Body of pancreas (tissue), 4 donors: Measurements from ENCODE around the gene SETD2. TPM values are rescaled to one million over a fixed set of nuclear protein-coding genes. Genes with fewer than 3 reads are reported as not detected.

Experiments
- ATAC-seq: fragments of 150-250 bp; one replicate; pipeline ENCODE4 v1.9.1; 2016
- DNase-seq, 4 donors: peaks; one replicate each; pipeline ENCODE4 v3.0.0-alpha.2; 2019
- H3K27ac ChIP-seq, 4 donors: fragments of 200-600 bp; sonication (generic); 1 replicate in 3 of 4; 2 replicates in 1 of 4; pipeline versions ENCODE4 v1.5.1 to v1.6.1; 2016 to 2019; ENCODE audit warnings: mild to moderate bottlenecking in 1 of 4, mixed read lengths in 1 of 4, moderate library complexity in 1 of 4
- H3K27me3 ChIP-seq, 2 donors: fragments of 200-600 bp; sonication (generic); one replicate each; pipeline ENCODE4 v1.6.0; 2016; ENCODE audit warnings: mild to moderate bottlenecking in 1 of 2
- H3K36me3 ChIP-seq, 2 donors: fragments of 200-600 bp; sonication (generic); replicated peaks in 1 of 2; 2 replicates each; pipeline ENCODE4 v1.5.1; 2016; ENCODE audit warnings: low read depth in 2 of 2; ENCODE audit not compliant: insufficient read depth in 1 of 2
- H3K4me1 ChIP-seq: fragments of 200-600 bp; sonication (generic); one replicate; pipeline ENCODE4 v1.6.0; 2016
- H3K4me3 ChIP-seq, 2 donors: fragments of 200-600 bp; sonication (generic); 1 replicate in 1 of 2; 2 replicates in 1 of 2; pipeline ENCODE4 v1.5.1; 2016 to 2019
- H3K9me3 ChIP-seq, 3 donors: fragments of 200-600 bp; sonication (generic); 1 replicate in 2 of 3; 2 replicates in 1 of 3; pipeline ENCODE4 v1.5.1; 2016
- POLR2A ChIP-seq, 3 donors: fragments of 450-650 bp; IDR thresholded peaks; one replicate each; pipeline ENCODE4 v1.6.1; 2016; ENCODE audit warnings: antibody characterized with exemption in 3 of 3, mild to moderate bottlenecking in 2 of 3
- WGBS, 2 donors: methylation state at CpG; one replicate each; pipeline ENCODE4 v1.1.5; 2017; 5-methylcytosine and 5-hydroxymethylcytosine counted together
- intact Hi-C: fragments of 100-400 bp; cut with DNase I; formaldehyde crosslinking; loops from one replicate; pipeline ENCODE4 v1.15.1; 2023
- total RNA-seq, 2 donors: library from RNA; depleted of rRNA; stranded (reverse); fragments of >200 nt; gene quantifications; one replicate each; pipeline ENCODE4 v1.1.0, GENCODE V29; 2016
- TF ChIP-seq, protein P1 (sequence below), 7 experiments: fragments of 450-650 bp in 4 of 7; fragments of 200-600 bp in 3 of 7; sonication (generic) in 3 of 7; IDR thresholded peaks; one replicate each; pipeline ENCODE4 v1.5.1; 2016 to 2019; ENCODE audit warnings: antibody characterized with exemption in 7 of 7

SETD2 gene
- total RNA-seq, 2 donors from 2014 or later, result 49.5 to 70.2 TPM

DNA sequence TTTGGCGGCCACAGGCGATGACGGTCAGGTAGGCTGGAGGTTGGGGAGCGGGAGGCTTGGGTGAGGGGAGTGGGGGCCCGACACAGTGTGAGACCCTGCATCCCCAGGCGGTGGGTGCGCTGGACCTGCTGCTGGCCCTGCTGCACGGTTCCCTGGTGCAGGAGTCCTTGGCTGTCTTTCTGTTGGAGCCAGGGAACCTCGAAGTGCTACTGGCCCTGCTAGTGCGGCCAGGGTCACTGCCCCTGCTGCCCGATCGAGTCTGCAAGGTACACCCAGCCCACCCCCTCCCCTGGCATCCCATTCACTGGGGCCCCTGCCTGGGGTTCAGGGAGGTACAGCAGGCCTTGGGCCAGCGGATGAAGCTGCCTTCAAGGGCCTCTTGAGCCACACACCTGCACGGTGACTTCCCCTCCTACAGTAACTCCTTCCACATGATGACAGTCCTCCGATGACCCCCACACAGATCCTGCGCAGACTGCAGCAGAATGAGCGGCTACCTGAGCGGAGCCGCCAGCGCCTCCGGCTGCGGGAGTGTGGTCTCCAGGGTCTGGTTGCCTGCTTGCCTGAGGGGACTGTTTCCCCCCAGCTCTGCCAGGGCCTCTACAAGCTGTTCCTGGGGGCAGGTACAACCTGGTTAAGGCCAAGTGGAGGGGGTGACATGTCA is 164.9 kb downstream of the SETD2 start:
- ATAC-seq (no peak), DNase-seq (no peak)
- TF ChIP-seq POLR2A (IDR thresholded peaks at IDR 0.05), result no peak
- TF ChIP-seq, protein P1, sequence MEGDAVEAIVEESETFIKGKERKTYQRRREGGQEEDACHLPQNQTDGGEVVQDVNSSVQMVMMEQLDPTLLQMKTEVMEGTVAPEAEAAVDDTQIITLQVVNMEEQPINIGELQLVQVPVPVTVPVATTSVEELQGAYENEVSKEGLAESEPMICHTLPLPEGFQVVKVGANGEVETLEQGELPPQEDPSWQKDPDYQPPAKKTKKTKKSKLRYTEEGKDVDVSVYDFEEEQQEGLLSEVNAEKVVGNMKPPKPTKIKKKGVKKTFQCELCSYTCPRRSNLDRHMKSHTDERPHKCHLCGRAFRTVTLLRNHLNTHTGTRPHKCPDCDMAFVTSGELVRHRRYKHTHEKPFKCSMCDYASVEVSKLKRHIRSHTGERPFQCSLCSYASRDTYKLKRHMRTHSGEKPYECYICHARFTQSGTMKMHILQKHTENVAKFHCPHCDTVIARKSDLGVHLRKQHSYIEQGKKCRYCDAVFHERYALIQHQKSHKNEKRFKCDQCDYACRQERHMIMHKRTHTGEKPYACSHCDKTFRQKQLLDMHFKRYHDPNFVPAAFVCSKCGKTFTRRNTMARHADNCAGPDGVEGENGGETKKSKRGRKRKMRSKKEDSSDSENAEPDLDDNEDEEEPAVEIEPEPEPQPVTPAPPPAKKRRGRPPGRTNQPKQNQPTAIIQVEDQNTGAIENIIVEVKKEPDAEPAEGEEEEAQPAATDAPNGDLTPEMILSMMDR (IDR thresholded peaks at IDR 0.05), result no peak
- Histone ChIP-seq H3K36me3 (peaks cover 0 to 24% of the 10 kb centered on the region in 2 donors), H3K9me3 (no peaks in the 10 kb centered on the region), H3K4me1 (no peaks in the 10 kb centered on the region), H3K27ac (no peak overlapping the region), H3K4me3 (no peak overlapping the region), H3K27me3 (no peaks in the 10 kb centered on the region)
- intact Hi-C loops, result loop anchor here (5.0 kb wide), 2 partner anchors 77 to 297 kb away; partner anchors contain the start of gene TMIE
- WGBS, 2 donors, result 79 to 95% methylated on average over 9 to 20 of the region's 22 CpGs

DNA sequence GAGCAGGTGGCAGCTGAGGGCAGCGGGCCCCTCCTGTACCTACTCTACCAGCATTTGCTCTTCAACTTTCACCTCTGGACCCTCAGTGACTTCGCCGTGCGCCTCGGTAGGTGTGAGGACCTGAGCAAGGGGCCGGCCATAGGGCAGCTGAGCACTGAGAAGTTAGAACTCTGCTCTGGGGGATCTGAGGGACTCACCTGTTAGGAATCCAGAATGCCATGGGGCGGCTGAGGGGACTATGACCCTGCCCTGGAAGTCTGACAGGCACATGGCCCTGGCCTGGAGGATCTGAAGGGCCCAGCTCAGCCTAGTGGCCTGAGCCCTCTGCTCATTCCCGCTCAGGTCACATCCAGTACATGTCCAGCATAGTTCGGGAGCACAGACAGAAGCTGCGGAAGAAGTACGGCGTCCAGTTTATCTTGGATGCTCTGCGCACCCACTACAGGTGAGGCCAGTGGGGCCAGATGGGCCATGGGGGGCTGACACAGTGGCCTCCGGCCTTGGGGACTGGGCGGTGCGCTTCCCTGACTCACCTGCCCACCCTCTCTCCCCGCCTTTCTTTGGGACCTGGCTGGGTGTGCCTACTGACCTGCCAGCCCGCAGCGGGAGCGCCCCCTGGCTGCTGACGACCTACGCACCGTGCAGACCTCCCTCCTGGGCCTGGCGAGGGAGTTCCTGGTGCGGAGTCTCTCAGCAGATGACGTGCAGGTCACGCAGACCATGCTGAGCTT is 165.6 kb downstream of the SETD2 start:
- H3K9me3 ChIP-seq, result no peaks in the 10 kb centered on the region
- no peaks in the 10 kb centered on the region for H3K4me1 ChIP-seq
- DNase-seq (peak; percentile 87 to 89 (median 88)), ATAC-seq (peak; percentile 85)
- H3K27me3 ChIP-seq, result no peaks in the 10 kb centered on the region
- H3K27ac ChIP-seq, result no peak overlapping the region
- 46 to 96% methylated on average over 8 to 20 of the region's 27 CpGs for WGBS, 2 donors
- TF ChIP-seq POLR2A (IDR thresholded peaks at IDR 0.05), result no peak
- TF ChIP-seq, protein P1 (IDR thresholded peaks at IDR 0.05), result peak; percentile 80 to 96 (median 91)
- intact Hi-C loops, result loop anchor here (5.0 kb wide), 2 partner anchors 76 to 296 kb away; partner anchors contain the start of gene TMIE
- no peak overlapping the region for H3K4me3 ChIP-seq
- H3K36me3 ChIP-seq, result peaks cover 0 to 24% of the 10 kb centered on the region in 2 donors

DNA sequence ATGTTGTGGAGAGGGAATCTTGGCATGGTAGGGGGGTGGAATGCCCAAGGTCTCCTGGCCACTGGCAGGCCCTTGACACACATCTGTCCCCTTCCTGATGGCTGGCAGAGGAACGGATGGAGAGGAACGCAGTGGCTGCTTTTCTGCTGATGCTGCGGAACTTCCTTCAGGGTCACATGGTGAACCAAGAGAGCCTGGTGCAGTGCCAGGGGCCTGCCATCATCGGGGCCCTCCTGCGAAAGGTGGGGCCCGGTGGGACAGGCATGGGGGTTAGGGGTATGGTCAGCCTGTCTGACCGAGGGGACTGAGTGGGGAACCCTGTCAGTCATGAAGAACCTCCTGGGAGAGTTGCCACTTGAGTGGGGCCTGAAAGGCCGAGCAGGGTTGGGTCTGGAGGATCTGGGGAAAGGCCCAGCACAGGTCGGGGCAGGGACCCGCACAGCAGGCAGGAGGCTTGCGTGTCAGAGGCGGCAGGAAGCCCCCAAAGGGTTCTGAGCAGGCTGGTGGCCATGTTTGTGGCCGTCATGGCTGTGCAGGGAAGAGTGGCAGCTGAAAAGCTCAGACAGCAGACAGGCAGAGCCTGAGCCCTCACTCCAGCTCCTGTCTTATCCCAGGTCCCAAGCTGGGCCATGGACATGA is 166.3 kb downstream of the SETD2 start:
- intact Hi-C loops, result loop anchor here (5.0 kb wide), 2 partner anchors 75 to 295 kb away; partner anchors contain the start of gene TMIE
- no peaks in the 10 kb centered on the region for H3K27me3 ChIP-seq
- H3K9me3 ChIP-seq, result no peaks in the 10 kb centered on the region
- H3K4me1 ChIP-seq, result no peaks in the 10 kb centered on the region
- 73 to 86% methylated on average over 11 to 13 of the region's 13 CpGs for WGBS, 2 donors
- TF ChIP-seq, protein P1 (IDR thresholded peaks at IDR 0.05), result no peak
- no peak for TF ChIP-seq POLR2A (IDR thresholded peaks at IDR 0.05)
- H3K36me3 ChIP-seq, result peaks cover 0 to 22% of the 10 kb centered on the region in 2 donors
- no peak overlapping the region for H3K4me3 ChIP-seq
- no peak overlapping the region for H3K27ac ChIP-seq
- no peak for ATAC-seq
- DNase-seq, result peak in 1 of 4 donors; percentile 12

DNA sequence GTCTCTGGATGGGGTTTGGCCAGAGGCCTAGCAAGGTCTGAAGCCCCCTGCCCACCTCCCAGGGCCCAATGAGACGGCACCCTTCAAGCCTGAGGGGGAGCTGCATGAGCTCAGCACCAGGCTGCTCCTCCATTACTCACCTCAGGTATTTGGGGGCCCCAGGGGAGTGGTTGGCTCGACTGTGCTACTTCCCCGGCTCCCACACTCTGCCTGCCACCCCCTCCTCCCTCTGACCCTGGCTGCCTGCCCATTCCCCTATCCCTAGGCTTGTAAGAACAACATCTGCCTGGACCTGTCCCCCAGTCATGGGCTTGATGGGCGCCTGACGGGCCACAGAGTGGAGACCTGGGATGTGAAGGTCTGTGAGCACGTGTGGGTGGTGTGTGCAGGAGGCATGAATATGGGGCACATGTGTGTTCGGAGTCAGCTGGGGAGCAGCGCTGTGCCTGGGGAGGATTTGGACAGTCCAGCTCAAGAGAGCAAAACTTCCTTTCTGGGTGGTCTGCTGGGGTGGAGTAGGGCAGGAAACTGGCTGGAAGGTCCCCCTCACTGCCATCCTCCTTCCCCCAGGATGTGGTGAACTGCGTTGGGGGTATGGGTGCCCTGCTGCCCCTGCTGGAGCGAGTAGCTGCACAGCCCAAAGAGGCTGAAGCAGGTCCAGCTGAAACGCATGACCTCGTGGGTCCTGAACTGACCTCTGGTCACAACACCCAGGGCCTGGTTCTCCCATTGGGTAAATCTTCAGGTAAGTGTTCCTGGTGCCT is 167.0 kb downstream of the SETD2 start:
- ATAC-seq (no peak), DNase-seq (peak in 1 of 4 donors; percentile 12)
- H3K4me1 ChIP-seq, result no peaks in the 10 kb centered on the region
- H3K27me3 ChIP-seq, result no peaks in the 10 kb centered on the region
- TF ChIP-seq, protein P1 (IDR thresholded peaks at IDR 0.05), result no peak
- TF ChIP-seq POLR2A (IDR thresholded peaks at IDR 0.05), result no peak
- no peaks in the 10 kb centered on the region for H3K9me3 ChIP-seq
- whole genome bisulfite sequencing, 2 donors, result 73 to 75% methylated on average over 12 of the region's 12 CpGs
- intact Hi-C loops, result loop anchor here (5.0 kb wide), 2 partner anchors 75 to 295 kb away; partner anchors contain the start of gene TMIE
- no peak overlapping the region for H3K27ac ChIP-seq
- H3K36me3 ChIP-seq, result peaks cover 0 to 22% of the 10 kb centered on the region in 2 donors
- H3K4me3 ChIP-seq, result no peak overlapping the region
